ENCODE data around the gene SPATS2. TPM values are rescaled to one million over a fixed set of nuclear protein-coding genes. Genes with fewer than 3 reads are reported as not detected.

Gene SPATS2
- total and polyA plus RNA-seq, 2 donors (not counting 3 experiments of a cell fraction or from before 2014, with no cell fraction given): 55.8 to 66.5 TPM

DNA sequence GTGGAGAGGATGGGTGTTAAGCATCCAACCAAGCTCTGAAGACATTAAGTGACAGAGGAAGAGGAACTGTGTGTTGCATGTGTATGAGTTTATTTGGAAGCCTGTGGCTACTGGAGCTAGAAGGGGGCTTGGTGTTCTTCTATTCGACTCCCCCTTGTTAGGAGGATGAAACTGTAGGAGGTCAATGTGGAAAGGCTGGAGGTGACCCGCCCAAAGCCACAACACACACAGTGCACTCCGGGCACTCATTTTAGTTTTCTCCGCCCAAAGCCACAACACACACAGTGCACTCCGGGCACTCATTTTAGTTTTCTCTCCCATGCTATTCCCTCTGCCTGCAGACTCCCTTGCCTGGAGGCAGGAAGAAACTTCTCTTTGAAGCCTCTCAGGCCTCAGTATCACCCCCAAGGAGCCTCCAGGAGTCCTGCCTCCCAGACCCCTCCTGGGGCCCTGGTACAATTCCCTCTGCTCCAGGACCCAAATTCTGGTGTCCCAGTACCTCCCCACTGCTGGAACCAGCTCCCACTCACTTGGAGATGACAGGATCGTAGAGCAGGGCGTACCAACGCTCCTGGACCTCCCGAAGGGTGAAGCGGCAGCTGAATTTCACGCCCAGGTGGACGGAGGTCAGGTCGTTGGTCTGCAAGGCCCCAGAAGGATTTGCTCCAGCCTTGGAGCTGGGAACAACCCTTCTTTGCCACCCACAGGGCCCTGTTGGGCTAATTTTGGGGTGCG lies 196.9 kb downstream of the SPATS2 start:
- TF ChIP-seq MAX (IDR thresholded peaks at IDR 0.05; ENCODE audit: insufficient read depth, insufficient read length): no peak
- TF ChIP-seq POLR2AphosphoS5 (IDR thresholded peaks at IDR 0.05; ENCODE audit: insufficient read depth, low read depth, low read length): no peak
- TF ChIP-seq EZH2 (IDR thresholded peaks at IDR 0.05; ENCODE audit: borderline replicate concordance, low read depth, low read length, severe bottlenecking): no peak
- no peak for TF ChIP-seq POLR2A (IDR thresholded peaks at IDR 0.05; ENCODE audit: low read depth, low read length)
- TF ChIP-seq, protein P1, sequence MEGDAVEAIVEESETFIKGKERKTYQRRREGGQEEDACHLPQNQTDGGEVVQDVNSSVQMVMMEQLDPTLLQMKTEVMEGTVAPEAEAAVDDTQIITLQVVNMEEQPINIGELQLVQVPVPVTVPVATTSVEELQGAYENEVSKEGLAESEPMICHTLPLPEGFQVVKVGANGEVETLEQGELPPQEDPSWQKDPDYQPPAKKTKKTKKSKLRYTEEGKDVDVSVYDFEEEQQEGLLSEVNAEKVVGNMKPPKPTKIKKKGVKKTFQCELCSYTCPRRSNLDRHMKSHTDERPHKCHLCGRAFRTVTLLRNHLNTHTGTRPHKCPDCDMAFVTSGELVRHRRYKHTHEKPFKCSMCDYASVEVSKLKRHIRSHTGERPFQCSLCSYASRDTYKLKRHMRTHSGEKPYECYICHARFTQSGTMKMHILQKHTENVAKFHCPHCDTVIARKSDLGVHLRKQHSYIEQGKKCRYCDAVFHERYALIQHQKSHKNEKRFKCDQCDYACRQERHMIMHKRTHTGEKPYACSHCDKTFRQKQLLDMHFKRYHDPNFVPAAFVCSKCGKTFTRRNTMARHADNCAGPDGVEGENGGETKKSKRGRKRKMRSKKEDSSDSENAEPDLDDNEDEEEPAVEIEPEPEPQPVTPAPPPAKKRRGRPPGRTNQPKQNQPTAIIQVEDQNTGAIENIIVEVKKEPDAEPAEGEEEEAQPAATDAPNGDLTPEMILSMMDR (IDR thresholded peaks at IDR 0.05; ENCODE audit: extremely low read depth in 1 of 2, insufficient read depth in 1 of 2, low read depth in 1 of 2, low read length in 2 of 2): no peak
- FAIRE-seq (no peak), DNase-seq (ENCODE audit: low read depth, low spot score) (no peak)
- Histone ChIP-seq H3K9me1 (replicated peaks; ENCODE audit: control insufficient read depth, extremely low read depth, insufficient read depth, low read length) (no peaks in the 10 kb centered on the region), H3K79me2 (ENCODE audit: control insufficient read depth, insufficient read depth, low read length) (peaks cover 20% of the 10 kb centered on the region), H3K4me3 (replicated peaks in 1 of 3; ENCODE audit: insufficient read depth in 1 of 3, low read depth in 1 of 3, low read length in 3 of 3) (no peak overlapping the region), H3K4me2 (ENCODE audit: insufficient read depth, low read length) (no peak overlapping the region), H3K36me3 (ENCODE audit: control insufficient read depth in 2 of 2, extremely low read depth in 1 of 2, insufficient read depth in 2 of 2, low read length in 2 of 2) (peaks cover 13 to 46% of the 10 kb centered on the region in 2 experiments), H3K27ac (ENCODE audit: insufficient read depth, low read depth, low read length) (no peak overlapping the region), H2AFZ (ENCODE audit: low read depth, low read length) (no peak overlapping the region), H3K9ac (replicated peaks; ENCODE audit: extremely low read depth, insufficient read depth, low read length) (no peak overlapping the region), H3K9me3 (replicated peaks; ENCODE audit: control insufficient read depth, insufficient read depth, low read length) (no peaks in the 10 kb centered on the region), H4K20me1 (replicated peaks; ENCODE audit: control insufficient read depth, extremely low read depth, insufficient read depth, low read length) (no peaks in the 10 kb centered on the region), H3K27me3 (ENCODE audit: control insufficient read depth in 2 of 2, insufficient read depth in 2 of 2, low read length in 2 of 2) (no peaks in the 10 kb centered on the region), H3K4me1 (ENCODE audit: control insufficient read depth, extremely low read depth, insufficient read depth, low read length) (peaks cover 14% of the 10 kb centered on the region)
- BruUV-seq (replicated peaks): no TSS peak
- intact Hi-C loops (cut with micrococcal nuclease): no loop called here
- dilution Hi-C loops (cut with MboI; ENCODE audit: extremely low pct_ligation_motif_present, low sequenced_read_pairs): no loop called here
- CTCF ChIA-PET: interaction anchor here (0.6 to 1.8 kb wide), 6 partner anchors 8 to 233 kb away, joined by 3 to 8 read pairs (median 6); no protein-coding TSS in a partner anchor
- POLR2A ChIA-PET: no interaction called here

All from endothelial cell of umbilical vein (primary cell).